Superior temporal gyrus (tissue), 1 donor: ENCODE data around the gene GPATCH4.

ENCODE experiments used
- DNase-seq: peaks from one replicate; pipeline ENCODE4 v3.0.0-alpha.2; 2016; ENCODE audit errors: extremely low spot score

GPATCH4 gene

DNA sequence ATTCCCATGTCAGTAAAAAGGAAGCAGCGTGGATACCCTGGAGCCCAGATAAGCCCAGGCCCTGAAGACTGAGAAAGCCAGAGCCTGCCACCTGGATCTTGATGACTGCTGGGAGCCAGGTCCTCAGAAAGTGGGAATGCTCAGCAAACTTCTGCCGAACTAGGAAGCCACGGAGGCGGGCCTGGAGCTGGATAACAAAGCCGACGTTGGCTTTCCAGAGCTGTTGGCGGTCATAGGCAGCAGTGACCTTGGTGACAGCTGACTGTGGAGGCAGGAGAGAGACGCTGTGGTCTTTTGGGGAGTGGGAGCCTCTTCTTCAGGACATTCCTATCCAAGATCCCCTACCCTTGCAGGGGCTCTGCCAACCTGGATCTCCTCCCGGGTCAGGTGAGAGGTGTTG lies 53.3 kb downstream of the GPATCH4 start:
- no peak for DNase-seq

DNA sequence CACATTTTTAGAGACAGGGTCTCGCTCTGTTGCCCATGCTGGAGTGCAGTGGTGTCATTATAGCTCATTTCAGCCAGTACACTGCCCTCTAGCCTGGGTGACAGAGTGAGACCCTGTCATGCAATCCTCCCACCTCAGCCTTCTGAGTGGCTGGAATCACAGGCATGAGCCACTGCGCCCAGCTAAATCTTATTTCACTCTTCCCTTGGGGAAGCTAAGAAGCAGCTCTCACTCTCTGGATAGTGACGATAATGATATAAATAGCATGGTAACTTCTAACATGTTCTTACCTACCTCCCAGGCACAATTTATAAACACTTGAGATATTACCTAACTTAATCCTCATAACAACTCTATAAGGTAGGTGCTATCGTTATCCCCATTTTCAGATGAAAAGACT lies 53.8 kb downstream of the GPATCH4 start:
- DNase-seq: no peak

DNA sequence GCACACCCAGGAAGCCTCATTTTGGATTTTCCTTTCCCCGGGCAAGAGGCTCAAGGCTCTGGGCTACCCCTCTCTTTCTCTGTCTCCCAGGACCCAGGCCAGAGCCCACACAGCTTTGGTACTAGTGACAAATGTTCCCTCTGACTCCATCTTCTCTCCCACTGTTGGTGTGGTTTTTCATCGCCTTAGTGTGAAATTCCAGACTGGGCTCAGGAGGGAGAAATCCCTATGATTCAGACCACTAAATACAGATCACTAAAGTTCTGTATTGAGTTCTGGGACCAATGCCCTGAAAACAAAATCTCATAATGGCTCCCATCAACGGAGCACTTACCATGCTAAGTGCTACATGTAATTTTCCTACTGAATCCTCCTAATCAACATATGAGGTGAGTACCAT lies 55.0 kb downstream of the GPATCH4 start:
- DNase-seq: no peak

DNA sequence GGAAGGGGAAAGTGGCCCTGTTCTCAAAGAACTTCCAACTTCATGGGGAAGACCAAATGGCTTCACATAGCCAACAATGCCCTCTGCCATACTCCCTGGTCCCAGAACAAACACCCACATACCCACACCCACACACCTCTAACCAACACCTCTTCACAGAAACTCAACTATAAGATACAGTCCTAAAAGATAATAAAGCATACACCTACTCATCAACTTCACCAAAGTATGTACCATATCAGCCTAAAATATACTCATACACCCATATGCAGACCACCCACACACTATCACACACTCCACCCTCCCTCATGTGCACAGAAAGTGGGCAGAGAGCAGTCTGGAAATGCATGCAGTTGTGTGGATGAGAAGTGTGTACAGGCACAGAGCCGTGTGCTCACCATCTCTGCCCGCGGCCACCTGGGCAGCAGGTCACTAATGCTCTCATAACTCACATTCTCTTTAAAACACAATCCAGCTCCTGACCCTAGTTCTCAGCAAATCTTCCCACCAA lies 56.6 kb downstream of the GPATCH4 start:
- no peak for DNase-seq
